ENCODE data around the gene TMEM176B. TPM values are rescaled to one million over a fixed set of nuclear protein-coding genes. Genes with fewer than 3 reads are reported as not detected.

TMEM176B gene
- total and polyA plus RNA-seq, 2 donors (not counting 3 experiments of a cell fraction or from before 2014, with no cell fraction given) = 0.23 TPM; not detected in 1

GRCh38 chr7:150829426-150829825 is 29.3 kb upstream of the TMEM176B start:
- ChIA-PET CTCF (no interaction called here), POLR2A (no interaction called here)
- BruUV-seq (replicated peaks) = no TSS peak
- Histone ChIP-seq H3K4me1 (ENCODE audit: control insufficient read depth, extremely low read depth, insufficient read depth, low read length) (no peaks in the 10 kb centered on the region), H3K9ac (replicated peaks; ENCODE audit: extremely low read depth, insufficient read depth, low read length) (no peak overlapping the region), H3K4me2 (ENCODE audit: insufficient read depth, low read length) (no peak overlapping the region), H3K4me3 (replicated peaks in 1 of 3; ENCODE audit: insufficient read depth in 1 of 3, low read depth in 1 of 3, low read length in 3 of 3) (no peak overlapping the region), H3K79me2 (ENCODE audit: control insufficient read depth, insufficient read depth, low read length) (no peaks in the 10 kb centered on the region), H3K27ac (ENCODE audit: insufficient read depth, low read depth, low read length) (no peak overlapping the region), H3K9me1 (replicated peaks; ENCODE audit: control insufficient read depth, extremely low read depth, insufficient read depth, low read length) (no peaks in the 10 kb centered on the region), H3K9me3 (replicated peaks; ENCODE audit: control insufficient read depth, insufficient read depth, low read length) (no peaks in the 10 kb centered on the region), H2AFZ (ENCODE audit: low read depth, low read length) (no peak overlapping the region), H4K20me1 (replicated peaks; ENCODE audit: control insufficient read depth, extremely low read depth, insufficient read depth, low read length) (no peaks in the 10 kb centered on the region), H3K27me3 (ENCODE audit: control insufficient read depth in 2 of 2, insufficient read depth in 2 of 2, low read length in 2 of 2) (peaks cover 4 to 16% of the 10 kb centered on the region in 2 experiments), H3K36me3 (ENCODE audit: control insufficient read depth in 2 of 2, extremely low read depth in 1 of 2, insufficient read depth in 2 of 2, low read length in 2 of 2) (no peaks in the 10 kb centered on the region)
- no peak for FAIRE-seq
- dilution Hi-C loops (cut with MboI; ENCODE audit: extremely low pct_ligation_motif_present, low sequenced_read_pairs) = no loop called here
- intact Hi-C loops (cut with micrococcal nuclease) = no loop called here
- TF ChIP-seq JUN (IDR thresholded peaks at IDR 0.05; ENCODE audit: borderline replicate concordance, insufficient read depth, insufficient read length, low read depth) (no peak), CTCF (IDR thresholded peaks at IDR 0.05; ENCODE audit: extremely low read depth in 1 of 2, insufficient read depth in 1 of 2, low read depth in 1 of 2, low read length in 2 of 2) (no peak)
- DNase-seq (ENCODE audit: low read depth, low spot score) = no peak

- H3K27me3 ChIP-seq (ENCODE audit: control insufficient read depth in 2 of 2, insufficient read depth in 2 of 2, low read length in 2 of 2) = peaks cover 3 to 16% of the 10 kb centered on the region in 2 experiments
- no peak for TF ChIP-seq POLR2AphosphoS5 (IDR thresholded peaks at IDR 0.05; ENCODE audit: insufficient read depth, low read depth, low read length)
- no peak for TF ChIP-seq POLR2A (IDR thresholded peaks at IDR 0.05; ENCODE audit: low read depth, low read length)
- no peak for TF ChIP-seq MAX (IDR thresholded peaks at IDR 0.05; ENCODE audit: insufficient read depth, insufficient read length)
- TF ChIP-seq GATA2 (IDR thresholded peaks at IDR 0.05; ENCODE audit: insufficient read depth, insufficient read length, low read depth, low read length) = no peak
- no peak for TF ChIP-seq CTCF (IDR thresholded peaks at IDR 0.05; ENCODE audit: extremely low read depth in 1 of 2, insufficient read depth in 1 of 2, low read depth in 1 of 2, low read length in 2 of 2)
- no peak for TF ChIP-seq JUN (IDR thresholded peaks at IDR 0.05; ENCODE audit: borderline replicate concordance, insufficient read depth, insufficient read length, low read depth)
- no peak for TF ChIP-seq MYC (IDR thresholded peaks at IDR 0.05; ENCODE audit: low read depth, low read length)
- TF ChIP-seq EZH2 (IDR thresholded peaks at IDR 0.05; ENCODE audit: borderline replicate concordance, low read depth, low read length, severe bottlenecking) = no peak
- TF ChIP-seq FOS (IDR thresholded peaks at IDR 0.05; ENCODE audit: borderline replicate concordance, insufficient read depth, low read length) = no peak
- no peak overlapping the region for H3K4me2 ChIP-seq (ENCODE audit: insufficient read depth, low read length)
- no peaks in the 10 kb centered on the region for H3K36me3 ChIP-seq (ENCODE audit: control insufficient read depth in 2 of 2, extremely low read depth in 1 of 2, insufficient read depth in 2 of 2, low read length in 2 of 2)
- H3K27ac ChIP-seq (ENCODE audit: insufficient read depth, low read depth, low read length) = no peak overlapping the region
- no peak for FAIRE-seq
- H3K9me3 ChIP-seq (replicated peaks; ENCODE audit: control insufficient read depth, insufficient read depth, low read length) = no peaks in the 10 kb centered on the region
- no peaks in the 10 kb centered on the region for H4K20me1 ChIP-seq (replicated peaks; ENCODE audit: control insufficient read depth, extremely low read depth, insufficient read depth, low read length)
- CTCF ChIA-PET = no interaction called here
- no peak overlapping the region for H2AFZ ChIP-seq (ENCODE audit: low read depth, low read length)
- no peak for DNase-seq (ENCODE audit: low read depth, low spot score)
- no peak overlapping the region for H3K4me3 ChIP-seq (replicated peaks in 1 of 3; ENCODE audit: insufficient read depth in 1 of 3, low read depth in 1 of 3, low read length in 3 of 3)
- H3K4me1 ChIP-seq (ENCODE audit: control insufficient read depth, extremely low read depth, insufficient read depth, low read length) = no peaks in the 10 kb centered on the region
- BruUV-seq (replicated peaks) = no TSS peak
- dilution Hi-C loops (cut with MboI; ENCODE audit: extremely low pct_ligation_motif_present, low sequenced_read_pairs) = no loop called here
- intact Hi-C loops (cut with micrococcal nuclease) = no loop called here
- H3K9ac ChIP-seq (replicated peaks; ENCODE audit: extremely low read depth, insufficient read depth, low read length) = no peak overlapping the region
- POLR2A ChIA-PET = no interaction called here
- no peaks in the 10 kb centered on the region for H3K9me1 ChIP-seq (replicated peaks; ENCODE audit: control insufficient read depth, extremely low read depth, insufficient read depth, low read length)
- H3K79me2 ChIP-seq (ENCODE audit: control insufficient read depth, insufficient read depth, low read length) = no peaks in the 10 kb centered on the region
These were observed 28.2 kb upstream of the TMEM176B start for GRCh38 chr7:150828384-150828783.
